Stimulated activated CD4-positive, alpha-beta T cell treated with anti-CD3 and anti-CD28 coated beads, TNF-alpha, amount 100 ng/mL, for 24 hours (primary cell): ENCODE data around the gene CCDC201.

Experiments used
- DNase-seq, 3 experiments: peaks; one replicate each; pipeline ENCODE4 v3.0.0-alpha.2; 2020; ENCODE audit warnings: low read depth in 3 of 3

CCDC201 gene

GRCh38 chr7:45893374-45893995, 20.6 kb upstream of the CCDC201 start:
- no peak for DNase-seq

GRCh38 chr7:45892407-45893035, 19.6 kb upstream of the CCDC201 start:
- DNase-seq: no peak

DNA sequence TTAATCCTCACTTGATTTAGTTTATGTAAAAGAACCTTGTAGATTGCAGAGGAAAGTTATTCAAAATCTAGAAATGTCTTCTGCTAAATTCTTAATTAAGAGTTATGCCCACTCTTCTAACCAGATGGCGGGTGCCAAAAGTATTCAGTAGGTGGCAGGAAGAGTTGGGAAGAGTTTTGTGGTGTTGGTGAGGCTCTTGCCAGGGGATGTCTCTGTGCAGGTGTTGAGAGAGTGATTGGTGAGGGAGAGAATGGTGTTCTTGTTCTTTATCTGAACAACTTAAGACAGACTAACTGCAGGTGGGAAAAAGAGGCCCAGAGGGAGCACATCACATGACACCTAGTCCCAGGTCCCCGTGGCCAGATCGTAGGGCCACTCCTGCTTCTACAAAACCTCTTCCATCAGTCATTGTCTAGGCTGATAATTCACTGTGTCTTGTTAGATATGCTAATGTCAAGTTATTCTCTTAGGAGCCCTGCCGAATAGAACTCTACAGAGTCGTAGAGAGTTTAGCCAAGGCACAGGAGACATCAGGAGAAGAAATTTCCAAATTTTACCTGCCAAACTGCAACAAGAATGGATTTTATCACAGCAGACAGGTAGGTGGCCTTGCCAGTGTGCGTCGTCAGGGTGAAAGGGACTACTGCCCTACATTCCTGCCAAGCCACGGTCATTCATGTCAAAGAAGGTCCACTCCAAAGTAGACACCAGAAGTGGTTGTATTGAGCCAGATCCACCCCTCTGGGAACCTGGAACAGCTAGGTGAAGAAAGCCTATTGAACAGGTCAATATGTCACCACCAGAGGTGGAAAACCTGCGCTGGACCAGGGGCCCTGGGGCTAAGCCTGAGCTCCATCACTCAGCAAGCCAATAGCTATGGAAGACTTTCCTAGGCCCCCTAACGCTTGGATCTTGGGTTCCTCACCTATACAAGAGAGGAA, 18.9 kb upstream of the CCDC201 start:
- no peak for DNase-seq

DNA sequence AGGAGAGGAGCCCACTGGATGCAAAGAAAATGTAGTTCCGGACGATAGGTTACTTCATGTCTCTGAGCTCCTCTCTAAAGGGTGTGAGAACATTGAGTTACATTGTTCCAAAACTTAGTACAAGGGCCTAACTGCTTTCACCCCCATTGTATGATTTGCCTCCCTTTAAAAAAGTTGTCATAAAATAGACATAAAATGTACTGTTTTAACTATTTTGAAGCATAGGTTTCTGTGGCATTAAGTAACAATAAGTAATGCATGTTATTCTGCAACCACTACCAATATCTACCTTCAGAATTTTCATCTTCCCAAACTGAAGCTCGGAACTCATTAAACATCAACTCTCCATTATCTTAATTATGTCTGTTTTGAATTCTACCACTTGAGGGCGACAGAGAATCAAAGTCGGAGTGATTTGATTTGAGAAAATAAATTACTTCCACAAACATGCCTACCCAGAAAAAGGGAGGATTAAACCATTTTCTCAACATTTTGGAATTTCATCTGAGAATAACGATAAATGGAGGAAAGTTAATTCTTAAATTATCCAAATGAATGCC, 18.1 kb upstream of the CCDC201 start:
- no peak for DNase-seq

- DNase-seq: no peak
These were observed 17.4 kb upstream of the CCDC201 start for GRCh38 chr7:45890125-45890901.

- no peak for DNase-seq
These were observed 16.6 kb upstream of the CCDC201 start for GRCh38 chr7:45889367-45890067.

GRCh38 chr7:45888993-45889366, 16.1 kb upstream of the CCDC201 start:
- no peak for DNase-seq

GRCh38 chr7:45888185-45888992, 15.5 kb upstream of the CCDC201 start, which contains the start of gene IGFBP1:
Gene IGFBP1 (plus strand): TSS chr7:45888488. CDS start chr7:45888653, 165 bp downstream.
- no peak for DNase-seq

- DNase-seq: no peak
These were observed 14.2 kb upstream of the CCDC201 start for GRCh38 chr7:45886931-45887667.

GRCh38 chr7:45885264-45885882, 12.5 kb upstream of the CCDC201 start:
- no peak for DNase-seq

GRCh38 chr7:45884136-45884535, 11.3 kb upstream of the CCDC201 start:
- no peak for DNase-seq

- no peak for DNase-seq
These were observed 9.6 kb upstream of the CCDC201 start for GRCh38 chr7:45882465-45882810.

GRCh38 chr7:45881759-45882464, 9.0 kb upstream of the CCDC201 start:
- DNase-seq: no peak

GRCh38 chr7:45881280-45881758, 8.4 kb upstream of the CCDC201 start:
- DNase-seq: no peak

DNA sequence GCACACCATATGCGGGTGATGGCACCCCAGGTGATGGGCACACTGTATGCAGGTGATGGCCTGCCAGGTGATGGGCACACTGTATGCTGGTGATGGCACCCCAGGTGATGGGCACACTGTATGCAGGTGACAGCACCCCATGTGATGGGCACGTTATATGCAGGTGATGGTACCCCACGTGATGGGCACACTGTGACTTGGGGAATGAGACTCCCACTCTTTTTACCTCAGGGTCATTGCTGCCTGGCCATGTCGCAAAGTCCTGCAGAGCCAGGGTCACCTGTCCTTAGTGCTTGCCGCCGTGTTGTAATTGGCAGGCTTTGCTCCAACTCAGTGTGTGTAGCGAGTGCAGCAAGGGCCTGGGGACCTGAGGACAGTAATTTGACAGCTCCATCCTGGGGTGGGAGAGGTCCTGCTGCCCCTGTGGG, 7.6 kb upstream of the CCDC201 start:
- no peak for DNase-seq

DNA sequence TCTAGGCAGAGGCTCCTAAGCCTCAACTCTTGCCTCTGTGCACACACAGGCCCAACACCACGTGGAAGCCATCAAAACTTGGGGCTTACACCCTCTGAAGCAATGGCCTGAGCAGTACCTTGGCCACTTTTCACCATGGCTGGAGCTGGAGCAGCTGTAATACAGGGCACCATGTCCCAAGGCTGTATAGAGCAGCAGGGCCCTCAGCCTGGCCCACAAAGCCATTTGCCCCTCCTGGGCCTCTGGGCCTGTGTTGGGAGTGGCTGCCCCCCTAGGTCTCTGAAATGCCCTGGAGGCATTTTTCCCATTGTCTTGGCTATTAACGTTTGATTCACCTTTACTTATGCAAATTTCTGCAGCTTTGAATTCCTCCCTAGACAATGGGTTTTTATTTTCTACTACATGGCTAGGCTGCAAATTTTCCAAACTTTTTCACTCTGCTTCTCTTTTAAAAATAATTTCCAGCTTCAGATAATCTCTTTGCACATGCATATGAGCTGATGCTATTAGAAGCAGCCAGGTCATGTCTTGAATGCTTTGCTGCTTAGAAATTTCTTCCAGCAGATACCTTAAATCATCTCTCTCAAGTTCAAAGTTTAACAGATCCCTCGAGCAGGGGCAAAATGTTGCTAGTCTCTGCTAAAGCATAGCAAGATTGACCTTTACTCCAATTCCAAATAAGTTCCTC, 5.7 kb upstream of the CCDC201 start:
- DNase-seq: no peak

DNA sequence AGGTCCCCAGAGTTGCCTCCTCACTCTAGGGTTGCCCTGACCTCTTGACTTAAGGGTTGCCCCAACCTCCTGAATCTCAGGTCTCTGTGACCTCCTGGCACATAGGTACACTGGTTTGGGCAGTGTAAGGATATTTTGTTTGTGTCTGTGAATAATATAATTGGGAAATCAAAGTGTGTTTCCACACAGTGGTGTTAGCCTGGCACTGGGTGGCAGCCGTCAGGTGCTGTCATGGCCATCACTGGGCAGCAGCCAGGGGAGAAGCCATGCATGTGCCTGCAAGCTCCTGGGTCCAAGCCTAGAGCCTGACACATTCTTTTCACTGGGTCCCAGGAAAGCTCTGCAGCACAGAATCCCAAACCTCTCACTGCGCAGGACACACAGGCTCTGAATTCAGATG, 3.6 kb upstream of the CCDC201 start:
- no peak for DNase-seq
